Pons (tissue), 1 donor: ENCODE data around the gene LRCH4.
"Not testable (repeated sequence)": the region's sequence is repeated elsewhere in the genome, so short reads cannot be mapped to it uniquely, and the experiment has no call there.

ENCODE experiments used
- DNase-seq: peaks from one replicate; pipeline ENCODE4 v3.0.0-alpha.2; 2016; ENCODE audit warnings: low spot score

LRCH4 gene

DNA sequence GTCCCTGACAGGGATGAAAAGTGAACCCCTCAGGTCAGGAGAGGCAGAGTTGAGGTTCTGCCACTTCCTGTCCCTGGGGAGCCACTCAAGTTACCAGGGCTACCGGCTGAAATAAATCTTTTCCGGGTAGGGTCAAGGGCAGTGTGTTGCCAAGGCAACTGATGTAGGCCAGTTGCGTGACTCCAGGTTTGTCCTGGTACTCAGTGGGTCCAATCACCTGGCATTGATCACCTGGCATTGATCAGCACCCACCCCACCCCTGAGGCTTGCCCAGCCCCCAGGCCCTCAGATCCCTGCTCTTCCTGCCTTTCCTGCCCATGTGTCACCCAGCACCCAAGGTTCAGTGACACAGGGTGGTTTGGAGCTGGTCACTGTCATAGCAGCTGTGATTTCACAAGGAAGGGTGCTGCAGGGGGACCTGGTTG, 18.2 kb downstream of the LRCH4 start:
- DNase-seq, result no peak

DNA sequence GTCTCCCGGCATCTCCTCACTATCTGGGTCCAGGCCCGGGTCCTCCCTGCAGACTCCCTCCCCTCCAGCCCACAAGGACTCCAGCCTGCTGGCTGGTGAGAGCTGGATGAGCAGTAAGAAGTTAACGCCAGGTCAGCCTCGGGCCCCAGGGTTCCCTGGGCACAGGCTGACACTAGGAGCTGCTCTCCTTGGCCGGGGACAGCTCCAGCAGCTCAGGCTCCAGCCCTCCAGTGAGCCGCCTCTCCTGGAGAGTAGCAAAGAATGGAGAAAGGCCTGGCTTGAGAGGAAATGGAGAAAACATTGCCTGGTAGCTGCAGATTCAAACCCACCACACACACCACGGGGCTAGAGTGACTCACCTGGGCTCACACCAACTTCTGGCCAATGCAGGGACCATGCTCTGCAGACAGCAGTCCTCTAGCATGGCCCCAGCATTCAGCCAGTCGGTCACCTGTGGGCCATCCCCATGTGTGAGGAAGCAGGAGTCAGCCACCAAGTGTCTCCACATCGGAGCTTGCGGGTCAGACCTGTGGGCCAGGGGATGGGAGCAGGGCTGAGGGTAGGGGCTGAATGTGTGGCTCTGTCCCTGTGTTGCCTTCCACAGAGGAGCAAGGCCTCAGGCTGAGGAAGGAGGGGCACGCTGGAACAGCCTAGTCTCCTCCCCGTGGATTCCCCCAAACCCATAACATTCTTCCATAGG, 18.7 kb downstream of the LRCH4 start:
- no peak for DNase-seq

DNA sequence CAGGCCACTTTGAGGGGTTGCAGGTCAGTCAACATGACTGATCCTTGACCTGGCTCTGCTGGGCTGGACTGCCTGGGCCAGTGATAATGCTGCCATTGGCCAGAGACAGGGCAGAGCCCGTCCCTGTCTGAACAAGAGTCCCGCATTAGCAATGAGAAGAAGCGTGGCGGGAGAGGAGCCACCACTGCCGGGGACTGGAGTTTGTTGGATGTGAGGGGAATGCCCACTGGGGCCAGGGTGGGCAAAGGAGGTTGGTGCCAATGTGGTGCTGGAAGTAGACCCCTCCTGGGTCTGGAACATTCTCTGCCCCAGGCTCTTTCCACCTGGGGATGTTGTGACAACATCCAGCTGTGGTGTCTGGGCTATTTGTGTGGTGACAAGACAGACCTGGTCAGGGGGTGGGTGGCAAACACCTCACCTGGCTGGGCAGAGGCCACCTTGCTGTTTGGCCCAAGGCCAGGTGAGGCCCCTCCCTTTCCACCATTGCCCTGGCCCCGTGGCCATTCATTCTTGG, 19.9 kb downstream of the LRCH4 start:
- DNase-seq, result no peak

DNA sequence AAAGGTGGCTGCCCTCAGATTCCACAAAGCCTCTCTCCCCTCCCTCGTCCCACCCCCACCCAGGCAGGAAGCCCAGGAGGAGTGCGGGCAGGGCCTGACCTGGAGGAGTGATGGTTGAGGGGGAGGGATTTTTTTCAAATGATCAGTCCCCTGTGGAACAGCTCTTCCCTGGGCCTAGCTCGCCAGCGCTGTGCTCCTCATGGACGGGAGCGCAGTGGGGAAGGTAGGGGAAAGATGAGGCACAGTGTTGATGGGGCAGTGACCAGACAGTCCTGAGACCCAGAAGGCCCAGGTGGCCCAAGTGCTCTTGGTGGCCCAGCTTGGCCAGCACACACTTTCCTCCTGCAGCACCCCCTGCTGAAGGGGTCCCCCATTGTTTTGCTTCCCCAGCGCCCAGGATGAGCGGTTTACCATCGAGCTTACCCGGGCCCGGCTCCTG, 20.8 kb downstream of the LRCH4 start:
- no peak for DNase-seq

GRCh38 chr7:100564405-100564804, 21.5 kb downstream of the LRCH4 start:
- DNase-seq, result not testable (repeated sequence)

- DNase-seq, result no peak
Measured at GRCh38 chr7:100563809-100564400, 22.0 kb downstream of the LRCH4 start.

GRCh38 chr7:100563100-100563564, 22.8 kb downstream of the LRCH4 start:
- DNase-seq, result no peak

DNA sequence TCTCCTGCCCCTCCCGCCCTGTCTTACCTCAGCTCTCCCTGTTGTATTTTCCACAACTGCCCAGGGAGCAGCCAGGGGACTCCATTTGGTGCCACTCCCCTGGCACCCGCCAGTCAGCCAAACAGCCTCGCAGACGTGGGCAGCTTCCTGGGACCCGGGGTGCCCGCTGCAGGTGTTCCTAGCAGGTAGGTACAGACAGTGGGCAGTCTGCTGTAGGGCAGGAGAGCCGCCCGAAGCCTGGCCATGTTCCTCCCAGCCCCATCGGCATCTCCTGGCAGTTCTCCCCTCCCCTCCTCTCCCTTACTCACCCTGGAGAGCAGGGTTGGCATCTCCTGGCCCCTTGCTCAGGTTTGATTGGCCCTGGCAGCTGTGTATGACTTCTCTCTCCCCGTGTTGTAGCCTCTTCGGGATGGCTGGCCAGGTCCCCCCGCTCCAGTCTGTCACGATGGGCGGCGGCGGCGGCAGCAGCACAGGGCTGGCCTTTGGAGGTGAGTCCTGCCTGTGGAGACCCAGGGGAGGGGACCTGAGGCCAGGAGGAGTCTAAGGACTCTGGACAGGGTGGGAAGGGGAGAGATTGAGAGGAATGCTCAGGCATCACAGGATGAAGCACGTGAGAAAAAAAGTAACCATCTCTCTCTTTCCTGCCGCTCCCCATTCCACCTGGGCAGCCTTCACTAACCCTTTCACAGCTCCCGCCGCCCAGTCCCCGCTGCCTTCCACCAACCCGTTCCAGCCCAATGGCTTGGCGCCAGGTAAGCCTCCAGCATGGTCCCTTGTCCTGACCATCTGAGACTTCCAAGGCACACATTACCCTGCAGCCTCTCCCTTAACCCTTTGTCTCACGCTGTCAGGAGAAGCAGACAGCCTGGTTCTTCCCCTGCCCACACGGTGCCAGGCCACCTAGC, 23.5 kb downstream of the LRCH4 start:
- DNase-seq, result no peak

DNA sequence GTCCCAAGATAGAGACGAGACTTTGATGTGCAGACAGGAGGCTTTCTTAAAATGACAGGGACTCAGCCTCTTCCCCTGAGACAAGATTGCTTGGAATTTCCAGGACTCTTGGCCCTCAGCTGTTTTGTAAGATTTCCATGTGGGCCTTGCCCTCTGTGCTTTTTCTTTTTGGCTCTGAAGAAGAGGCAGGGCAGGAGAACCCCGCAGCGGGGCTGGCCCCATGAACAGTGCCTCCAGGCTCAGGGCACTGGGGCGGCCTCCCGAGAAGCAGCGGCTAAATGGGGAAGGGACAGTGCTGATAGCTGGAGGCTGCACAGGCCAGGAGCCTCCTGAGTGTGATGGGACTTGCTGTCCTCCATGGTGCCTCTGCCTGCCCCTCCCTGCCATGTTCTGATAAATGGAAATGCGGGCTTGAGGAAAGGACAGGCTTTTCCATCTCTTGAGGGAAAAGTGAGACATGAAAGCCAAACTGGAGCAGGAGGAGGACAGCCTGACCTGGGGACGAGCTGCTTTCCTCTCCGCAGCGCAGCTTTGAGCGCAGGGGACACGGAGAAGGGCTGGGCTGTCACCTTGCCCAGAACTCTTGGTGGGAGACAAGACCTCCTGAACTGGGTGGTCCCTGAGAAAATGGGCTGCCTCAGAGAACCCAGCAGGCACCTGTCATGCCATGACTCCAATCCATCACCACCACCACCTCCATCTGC, 24.3 kb downstream of the LRCH4 start:
- no peak for DNase-seq

DNA sequence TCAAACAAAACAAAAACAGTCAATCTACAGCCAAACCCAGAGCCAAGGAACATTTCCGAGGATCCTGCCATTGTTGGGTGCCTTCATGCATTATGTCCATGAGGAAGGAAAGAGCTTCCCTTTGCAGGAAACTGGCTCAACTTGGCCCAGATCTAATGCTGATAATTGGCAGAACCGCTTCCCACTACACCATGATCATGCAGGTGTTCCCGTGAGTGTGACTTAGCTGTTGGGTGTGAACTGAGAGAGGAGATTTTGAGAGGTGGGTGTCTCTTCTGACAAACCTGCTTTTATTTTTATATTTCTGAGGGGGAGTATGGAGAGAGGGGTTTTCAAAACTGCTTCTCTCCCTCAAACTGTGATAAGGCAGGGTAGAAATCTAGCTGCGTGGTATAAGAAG, 26.8 kb downstream of the LRCH4 start:
- no peak for DNase-seq

- no peak for DNase-seq
Measured at GRCh38 chr7:100556541-100556940, 29.4 kb downstream of the LRCH4 start.

GRCh38 chr7:100555701-100556100, 30.2 kb downstream of the LRCH4 start:
- no peak for DNase-seq

- no peak for DNase-seq
Measured at GRCh38 chr7:100553032-100553431, 32.9 kb downstream of the LRCH4 start.

DNA sequence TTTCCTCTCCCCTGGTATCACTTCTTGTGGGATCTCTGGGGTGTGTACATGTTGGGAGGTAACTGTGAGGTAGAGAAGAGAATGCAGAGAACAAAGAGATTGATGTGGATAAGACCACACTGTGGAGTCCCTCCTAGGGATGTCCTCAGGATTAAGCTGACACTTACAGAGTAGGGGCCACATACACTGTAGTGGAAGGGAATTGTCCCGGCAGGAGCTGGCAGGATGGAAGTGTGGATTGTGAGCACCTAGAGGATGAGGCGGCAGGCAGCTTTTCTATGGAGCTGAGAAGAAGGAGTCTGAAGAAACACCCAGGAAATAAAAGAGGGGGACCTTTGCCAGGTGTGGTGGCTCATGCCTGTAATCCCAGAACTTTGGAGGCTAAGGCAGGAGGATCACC, 33.4 kb downstream of the LRCH4 start:
- DNase-seq, result no peak

- not testable (repeated sequence) for DNase-seq
Measured at GRCh38 chr7:100548446-100548845, 37.5 kb downstream of the LRCH4 start.

DNA sequence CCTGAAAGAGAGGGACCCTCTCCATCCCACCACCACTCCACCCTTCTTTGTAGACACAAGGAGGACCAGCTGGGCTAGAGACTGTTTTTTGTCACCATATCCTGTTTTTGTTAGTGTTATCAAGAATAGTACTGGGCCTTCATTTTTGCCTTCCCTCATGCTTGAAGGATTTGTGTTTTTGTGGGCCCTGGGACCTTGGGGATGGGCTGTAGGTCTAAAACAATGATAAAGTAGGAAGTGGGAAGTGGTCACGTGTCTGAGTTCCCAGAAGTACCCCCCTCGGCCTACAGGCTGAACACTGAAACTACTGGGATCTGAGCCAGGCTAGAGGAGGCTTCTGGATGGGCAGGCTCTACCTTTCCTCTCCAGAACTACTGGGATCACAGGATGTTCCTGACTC, 38.1 kb downstream of the LRCH4 start:
- DNase-seq, result no peak

- DNase-seq, result no peak
Measured at GRCh38 chr7:100546926-100547800, 38.8 kb downstream of the LRCH4 start.

DNA sequence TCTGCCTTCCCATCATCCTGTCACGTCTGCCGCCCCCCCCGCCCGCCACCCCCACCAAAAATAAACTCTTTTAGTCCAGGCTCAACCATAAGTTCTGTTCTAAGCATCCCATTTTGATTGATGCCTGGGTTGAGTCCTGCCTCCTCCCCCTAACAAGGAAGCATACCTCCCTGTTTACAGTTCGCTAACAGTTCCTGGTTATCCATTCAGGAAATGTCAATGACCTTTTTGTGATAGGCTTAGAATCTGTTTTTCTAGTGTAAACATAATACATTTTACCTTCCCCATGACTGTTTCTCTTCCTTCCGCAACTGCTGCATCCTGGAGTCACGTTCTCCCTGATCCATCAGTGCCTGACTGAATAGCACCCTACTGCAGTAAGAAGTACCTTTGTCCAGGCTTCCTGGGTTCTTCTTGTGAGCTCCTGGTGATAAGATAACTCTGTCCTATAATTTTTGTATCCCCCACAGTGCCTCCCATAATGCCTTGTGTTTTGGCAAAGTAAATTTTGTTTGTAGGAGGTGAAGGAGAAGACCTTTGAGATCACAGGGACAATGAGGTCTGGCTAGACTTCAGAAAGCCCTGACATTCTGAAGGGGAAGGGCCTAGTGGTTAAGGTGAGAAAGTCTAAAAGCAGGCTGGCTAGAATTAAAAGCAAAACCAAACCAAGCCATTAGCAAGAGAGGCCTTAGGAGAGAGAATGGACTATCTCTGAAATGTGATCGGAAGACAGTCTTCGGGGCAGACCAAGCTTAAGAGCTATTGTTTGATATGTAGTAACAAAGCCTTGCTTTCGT, 39.6 kb downstream of the LRCH4 start:
- DNase-seq, result peak; percentile 12

- peak; percentile 57 for DNase-seq
Measured at GRCh38 chr7:100545360-100546128, 40.4 kb downstream of the LRCH4 start.
